Esophagus (tissue), 2 donors: Measurements from ENCODE around the gene TTC21A. TPM values are rescaled to one million over a fixed set of nuclear protein-coding genes. Genes with fewer than 3 reads are reported as not detected.

ENCODE experiments used
- H3K27ac ChIP-seq, 2 donors: one replicate each; pipeline ENCODE4 v1.5.1; 2013; ENCODE audit warnings: low read depth in 2 of 2, mild to moderate bottlenecking in 2 of 2, inconsistent platforms in 1 of 2, low read length in 1 of 2, moderate library complexity in 1 of 2
- H3K27me3 ChIP-seq, 2 donors: one replicate each; pipeline ENCODE4 v1.6.1; 2013; ENCODE audit warnings: low read length in 2 of 2, control low read depth in 1 of 2, mild to moderate bottlenecking in 1 of 2; ENCODE audit not compliant: insufficient read depth in 2 of 2, control insufficient read depth in 1 of 2
- H3K36me3 ChIP-seq, 2 donors: one replicate each; pipeline ENCODE4 v1.6.1; 2013; ENCODE audit warnings: low read length in 1 of 2; ENCODE audit not compliant: control insufficient read depth in 2 of 2, insufficient read depth in 2 of 2
- H3K4me1 ChIP-seq, 2 donors: one replicate each; pipeline ENCODE4 v1.6.1; 2013; ENCODE audit warnings: low read length in 1 of 2; ENCODE audit not compliant: control insufficient read depth in 2 of 2, insufficient read depth in 2 of 2
- H3K4me3 ChIP-seq, 2 donors: one replicate each; pipeline ENCODE4 v1.5.1; 2013; ENCODE audit warnings: low read length in 2 of 2, mild to moderate bottlenecking in 2 of 2, low read depth in 1 of 2, moderate library complexity in 1 of 2
- H3K9me3 ChIP-seq, 2 donors: one replicate each; pipeline ENCODE4 v1.6.1; 2013; ENCODE audit warnings: mild to moderate bottlenecking in 2 of 2, low read depth in 1 of 2, low read length in 1 of 2, moderate library complexity in 1 of 2; ENCODE audit not compliant: control insufficient read depth in 2 of 2, insufficient read depth in 1 of 2
- WGBS, 2 donors: extraction: QIAGEN DNeasy Blood & Tissue Kit; methylation state at CpG; one replicate each; pipeline ENCODE4 v1.1.7; 2013; 5-methylcytosine and 5-hydroxymethylcytosine counted together
- polyA plus RNA-seq, 2 donors: library from polyadenylated mRNA; stranded (reverse); fragments of 200-250 nt; gene quantifications; one replicate each; pipeline ENCODE4 v1.2.3, GENCODE V29; 2013
- donor health status: healthy with polysubstance abuse.
- donor health status: Bipolar disorder and iron deficiency.

Gene TTC21A
- polyA plus RNA-seq, 2 donors = 1.8 to 5.6 TPM

DNA sequence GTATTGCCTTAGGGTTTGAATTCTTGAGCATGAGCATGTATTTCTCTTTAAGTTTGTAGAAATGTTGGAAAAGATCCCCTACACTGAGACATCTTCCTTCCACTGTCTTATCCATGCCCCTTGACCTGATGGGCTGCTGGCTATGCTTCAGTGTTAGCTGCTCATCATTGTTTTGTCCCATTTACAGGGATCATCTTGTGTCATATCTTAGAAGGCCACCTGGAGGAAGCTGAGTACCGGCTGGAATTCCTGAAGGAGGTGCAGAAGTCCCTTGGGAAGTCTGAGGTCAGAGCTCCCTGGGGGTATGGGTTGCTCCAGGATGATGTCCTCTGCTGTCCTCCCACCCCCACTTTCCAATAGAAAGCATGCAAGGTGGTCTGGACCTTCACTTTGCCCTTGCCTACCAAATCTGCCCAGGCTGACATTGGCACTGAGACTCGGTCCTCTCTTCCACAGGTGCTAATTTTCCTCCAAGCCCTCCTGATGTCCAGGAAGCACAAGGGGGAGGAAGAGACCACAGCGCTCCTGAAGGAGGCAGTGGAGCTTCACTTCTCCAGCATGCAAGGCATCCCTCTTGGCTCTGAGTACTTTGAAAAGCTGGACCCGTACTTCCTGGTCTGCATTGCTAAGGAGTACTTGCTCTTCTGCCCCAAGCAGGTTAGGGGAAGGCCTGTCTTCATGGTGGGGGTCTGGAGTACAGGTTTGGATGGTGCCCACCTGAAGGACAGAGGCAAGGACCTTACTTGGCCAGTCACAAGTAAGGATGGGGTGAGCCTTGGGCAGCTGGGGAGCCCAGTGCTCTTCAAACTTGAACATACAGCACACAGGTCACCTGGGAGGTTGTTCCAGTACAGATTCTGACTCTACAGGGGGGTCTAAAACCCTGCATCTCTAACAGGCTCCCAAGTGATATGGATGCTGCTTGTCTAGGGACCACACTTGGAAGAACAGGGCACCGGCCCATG, 17.7 kb downstream of the TTC21A start:
- peaks cover 0 to 13% of the 10 kb centered on the region in 2 donors for H3K4me1 ChIP-seq
- peaks cover 0 to 3% of the 10 kb centered on the region in 2 donors for H3K36me3 ChIP-seq
- H3K9me3 ChIP-seq = no peaks in the 10 kb centered on the region
- H3K4me3 ChIP-seq = no peak overlapping the region
- H3K27ac ChIP-seq = no peak overlapping the region
- whole genome bisulfite sequencing, 2 donors = 73 to 74% methylated on average over 5 of the region's 5 CpGs
- H3K27me3 ChIP-seq = no peaks in the 10 kb centered on the region

DNA sequence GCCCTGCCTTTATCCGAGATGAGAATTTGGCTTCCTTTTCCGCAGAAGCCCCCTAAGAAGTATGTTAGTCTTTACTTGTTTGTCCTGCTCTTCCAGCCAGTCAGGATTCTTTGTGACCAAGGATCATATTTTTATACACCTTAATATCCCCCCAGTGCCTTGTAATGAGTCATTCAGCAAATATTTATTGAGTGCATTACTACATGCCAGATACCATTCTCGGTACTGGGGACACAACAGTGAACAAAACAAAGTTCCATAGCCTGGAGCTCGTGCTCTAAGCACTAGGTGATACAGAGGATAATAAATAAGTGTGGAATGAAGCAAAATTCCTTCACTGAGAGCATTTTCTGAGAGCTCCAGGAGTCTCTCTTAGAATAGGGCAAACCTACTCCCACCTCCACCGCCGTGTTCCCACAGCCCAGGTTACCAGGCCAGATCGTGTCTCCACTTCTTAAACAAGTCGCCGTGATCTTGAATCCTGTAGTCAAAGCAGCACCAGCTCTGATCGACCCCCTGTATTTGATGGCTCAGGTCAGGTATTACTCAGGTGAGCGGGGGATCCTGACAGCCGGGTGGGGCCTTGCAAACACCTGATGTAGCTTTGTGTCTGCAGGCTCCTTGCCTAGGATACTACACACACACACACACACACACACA, 18.5 kb downstream of the TTC21A start:
- 52 to 55% methylated on average over 12 of the region's 12 CpGs for WGBS, 2 donors
- H3K36me3 ChIP-seq = peaks cover 0 to 3% of the 10 kb centered on the region in 2 donors
- peaks cover 0 to 12% of the 10 kb centered on the region in 2 donors for H3K4me1 ChIP-seq
- no peaks in the 10 kb centered on the region for H3K9me3 ChIP-seq
- no peaks in the 10 kb centered on the region for H3K27me3 ChIP-seq
- no peak overlapping the region for H3K4me3 ChIP-seq
- no peak overlapping the region for H3K27ac ChIP-seq

DNA sequence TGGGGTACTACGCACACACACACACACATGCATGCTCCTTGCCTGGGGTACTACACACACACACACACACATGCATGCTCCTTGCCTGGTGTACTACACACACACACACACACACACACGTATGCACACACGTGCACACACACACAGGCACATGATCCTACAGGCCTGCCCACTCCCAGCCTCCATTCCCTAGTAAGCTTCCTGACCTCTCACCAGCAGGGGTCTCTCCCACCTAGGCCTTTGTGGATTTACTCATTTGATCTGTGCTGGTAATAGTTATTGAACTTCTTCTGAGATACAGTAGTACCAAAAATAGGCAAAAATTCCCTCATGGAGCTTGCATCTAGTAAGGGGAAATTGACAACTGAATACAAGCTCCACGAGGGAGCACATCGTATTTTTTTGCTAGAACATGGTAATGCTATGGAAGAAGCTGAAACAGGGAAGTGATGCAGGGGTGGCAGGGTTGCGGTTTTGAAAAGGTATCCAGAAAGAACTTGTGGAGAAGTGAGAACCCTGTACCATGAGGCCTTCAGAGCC, 19.1 kb downstream of the TTC21A start:
- Histone ChIP-seq H3K27me3 (no peaks in the 10 kb centered on the region), H3K27ac (no peak overlapping the region), H3K36me3 (peaks cover 0 to 3% of the 10 kb centered on the region in 2 donors), H3K9me3 (no peaks in the 10 kb centered on the region), H3K4me1 (peaks cover 0 to 10% of the 10 kb centered on the region in 2 donors), H3K4me3 (no peak overlapping the region)
- 56 to 59% methylated on average over 6 of the region's 6 CpGs for WGBS, 2 donors

GRCh38 chr3:39127269-39127907, 19.9 kb downstream of the TTC21A start:
- Histone ChIP-seq H3K4me3 (no peak overlapping the region), H3K9me3 (no peaks in the 10 kb centered on the region), H3K4me1 (peaks cover 0 to 11% of the 10 kb centered on the region in 2 donors), H3K36me3 (peaks cover 0 to 3% of the 10 kb centered on the region in 2 donors), H3K27me3 (no peaks in the 10 kb centered on the region), H3K27ac (no peak overlapping the region)
- 88% methylated on average over 7 of the region's 7 CpGs for WGBS, 2 donors

- H3K27me3 ChIP-seq = no peaks in the 10 kb centered on the region
- no peaks in the 10 kb centered on the region for H3K9me3 ChIP-seq
- 43 to 65% methylated on average over 1 of the region's 1 CpG for WGBS, 2 donors
- peaks cover 0 to 3% of the 10 kb centered on the region in 2 donors for H3K36me3 ChIP-seq
- H3K4me1 ChIP-seq = peaks cover 0 to 15% of the 10 kb centered on the region in 2 donors
- no peak overlapping the region for H3K4me3 ChIP-seq
- no peak overlapping the region for H3K27ac ChIP-seq
These were observed 20.4 kb downstream of the TTC21A start for GRCh38 chr3:39127908-39128304.

- 98 to 99% methylated on average over 7 of the region's 7 CpGs for WGBS, 2 donors
- peaks cover 0 to 3% of the 10 kb centered on the region in 2 donors for H3K36me3 ChIP-seq
- H3K4me3 ChIP-seq = no peak overlapping the region
- peaks cover 0 to 20% of the 10 kb centered on the region in 2 donors for H3K4me1 ChIP-seq
- H3K27me3 ChIP-seq = no peaks in the 10 kb centered on the region
- no peaks in the 10 kb centered on the region for H3K9me3 ChIP-seq
- H3K27ac ChIP-seq = no peak overlapping the region
These were observed 21.5 kb downstream of the TTC21A start for GRCh38 chr3:39128951-39129350.

- Histone ChIP-seq H3K4me3 (no peak overlapping the region), H3K9me3 (no peaks in the 10 kb centered on the region), H3K4me1 (peaks cover 0 to 20% of the 10 kb centered on the region in 2 donors), H3K27ac (no peak overlapping the region), H3K27me3 (no peaks in the 10 kb centered on the region), H3K36me3 (peaks cover 0 to 3% of the 10 kb centered on the region in 2 donors)
- 92 to 97% methylated on average over 6 of the region's 6 CpGs for WGBS, 2 donors
These were observed 22.5 kb downstream of the TTC21A start for GRCh38 chr3:39130026-39130425.

- 71 to 74% methylated on average over 3 of the region's 3 CpGs for WGBS, 2 donors
These were observed 23.3 kb downstream of the TTC21A start for GRCh38 chr3:39130693-39131265.

More at GRCh38 chr3:39130693-39131265, 23.3 kb downstream of the TTC21A start:
- Histone ChIP-seq H3K9me3 (no peaks in the 10 kb centered on the region), H3K36me3 (peaks cover 0 to 3% of the 10 kb centered on the region in 2 donors), H3K27ac (no peak overlapping the region), H3K27me3 (no peaks in the 10 kb centered on the region), H3K4me1 (peaks cover 0 to 18% of the 10 kb centered on the region in 2 donors), H3K4me3 (no peak overlapping the region)
